HG03196 (cell line): ENCODE measurements around the gene PCDHGC3.
"Not testable (repeated sequence)": the region's sequence is repeated elsewhere in the genome, so short reads cannot be mapped to it uniquely, and the experiment has no call there.

Source experiments
- ATAC-seq: cut with Tn5 transposase; IDR thresholded peaks from one replicate; pipeline ENCODE4 v1.9.1; 2021; ENCODE audit not compliant: unreplicated experiment

The PCDHGC3 gene

GRCh38 chr5:141475625-141476131, at the start of gene PCDHGC3:
Gene PCDHGC3 (plus strand): TSS chr5:141475966. CDS start chr5:141476117, 151 bp downstream.
- peak; percentile 99 for ATAC-seq

- ATAC-seq: no peak
Observed at GRCh38 chr5:141427783-141428426, 47.9 kb upstream of the PCDHGC3 start.

GRCh38 chr5:141430332-141431113, 45.2 kb upstream of the PCDHGC3 start, which contains the start of gene PCDHGA12:
Gene PCDHGA12 (plus strand): TSS chr5:141430507. CDS start chr5:141430760, 253 bp downstream.
- no peak for ATAC-seq

GRCh38 chr5:141431286-141431685, 44.5 kb upstream of the PCDHGC3 start:
- ATAC-seq: no peak

- not testable (repeated sequence) for ATAC-seq
Observed at GRCh38 chr5:141432308-141432707, 43.5 kb upstream of the PCDHGC3 start.

- ATAC-seq: not testable (repeated sequence)
Observed at GRCh38 chr5:141432726-141433125, 43.0 kb upstream of the PCDHGC3 start.

GRCh38 chr5:141434006-141434405, 41.8 kb upstream of the PCDHGC3 start:
- no peak for ATAC-seq

GRCh38 chr5:141437221-141437620, 38.5 kb upstream of the PCDHGC3 start:
- no peak for ATAC-seq

GRCh38 chr5:141439411-141440141, 36.2 kb upstream of the PCDHGC3 start:
- no peak for ATAC-seq

- ATAC-seq: no peak
Observed at GRCh38 chr5:141440341-141440740, 35.4 kb upstream of the PCDHGC3 start.

- no peak for ATAC-seq
Observed at GRCh38 chr5:141441571-141442170, 34.1 kb upstream of the PCDHGC3 start.

- ATAC-seq: no peak
Observed at GRCh38 chr5:141465351-141465750, 10.4 kb upstream of the PCDHGC3 start.

- peak; percentile 20 for ATAC-seq
Observed at GRCh38 chr5:141476132-141476911, 556 bp downstream of the PCDHGC3 start.

- ATAC-seq: no peak
Observed at GRCh38 chr5:141477044-141477575, 1.3 kb downstream of the PCDHGC3 start.

GRCh38 chr5:141477815-141478214, 2.0 kb downstream of the PCDHGC3 start:
- no peak for ATAC-seq

- no peak for ATAC-seq
Observed at GRCh38 chr5:141478321-141478945, 2.7 kb downstream of the PCDHGC3 start.

GRCh38 chr5:141479776-141480175, 4.0 kb downstream of the PCDHGC3 start:
- ATAC-seq: no peak

GRCh38 chr5:141483902-141484301, 8.1 kb downstream of the PCDHGC3 start:
- no peak for ATAC-seq

GRCh38 chr5:141484310-141484640, 8.5 kb downstream of the PCDHGC3 start:
- no peak for ATAC-seq
